OCI-LY3 (cell line): ENCODE measurements around the gene ASB15.

Source experiments
- CTCF ChIP-seq: fragments of 200-600, 300-600 bp; sonication (generic); IDR thresholded peaks from 2 replicates; pipeline ENCODE4 v1.5.1; 2014; ENCODE audit warnings: antibody characterized with exemption, low read length, low read depth
- EZH2phosphoT487 ChIP-seq: fragments of 200-600 bp; shearing (Covaris generic); IDR thresholded peaks from 2 replicates; pipeline ENCODE4 v1.6.1; 2018; ENCODE audit warnings: antibody characterized with exemption, mixed run types, low read depth

GRCh38 chr7:123629281-123629680 is 27.7 kb downstream of the ASB15 start:
- TF ChIP-seq CTCF (no peak), EZH2phosphoT487 (no peak)
